Measurements from ENCODE around the gene DNAJC17.
A peak's percentile ranks its signal among the peaks of the same experiment; 100 is the strongest.

Gene DNAJC17

DNA sequence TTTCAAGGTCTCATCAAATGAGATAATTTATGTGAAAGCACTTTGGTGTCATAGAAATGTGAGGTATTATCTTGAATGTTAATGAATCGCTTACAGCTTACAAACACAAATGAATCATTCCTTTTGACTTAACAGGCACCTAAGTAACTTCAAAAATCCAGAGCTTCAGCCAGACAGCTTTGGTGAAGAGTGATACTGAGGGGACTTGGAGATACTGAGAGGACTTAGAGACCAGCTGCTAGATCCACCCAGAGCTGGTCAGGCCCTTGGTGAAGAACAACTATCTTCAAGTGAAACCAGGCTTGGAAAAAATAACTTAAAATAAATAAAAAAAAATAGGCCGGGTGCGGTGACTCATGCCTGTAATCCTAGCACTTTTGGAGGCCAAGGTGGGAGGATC lies 16.6 kb downstream of the DNAJC17 start:
- no peak overlapping the region for H3K4me3 Mint-ChIP-seq
- no peak overlapping the region for H3K27ac Mint-ChIP-seq
- no peaks in the 10 kb centered on the region for H3K9me3 Mint-ChIP-seq
- no peaks in the 10 kb centered on the region for H3K27me3 Mint-ChIP-seq (ENCODE audit: low read depth)
- no peaks in the 10 kb centered on the region for H3K36me3 Mint-ChIP-seq (ENCODE audit: low read depth)
- peaks cover 19% of the 10 kb centered on the region for H3K4me1 Mint-ChIP-seq (ENCODE audit: low read depth)

DNA sequence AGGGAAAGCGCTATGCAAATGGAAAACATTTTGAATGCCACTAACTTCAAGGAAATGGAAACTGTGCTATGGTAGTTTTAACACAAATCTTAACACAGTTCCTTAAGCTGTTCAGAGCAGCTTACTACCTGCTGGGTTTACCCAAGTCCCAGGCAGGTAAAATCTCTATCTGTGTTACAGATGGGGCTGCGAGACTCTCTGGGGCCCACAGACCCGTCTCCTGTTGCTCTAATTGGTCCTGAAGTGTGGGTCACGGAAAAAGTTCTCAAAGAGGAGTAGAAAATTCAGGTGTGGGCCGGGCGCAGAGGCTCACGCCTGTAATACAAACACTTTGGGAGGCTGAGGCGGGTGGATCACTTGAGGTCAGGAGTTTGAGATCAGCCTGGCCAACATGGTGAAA lies 17.3 kb downstream of the DNAJC17 start:
- no peaks in the 10 kb centered on the region for H3K9me3 Mint-ChIP-seq
- H3K27ac Mint-ChIP-seq: no peak overlapping the region
- no peaks in the 10 kb centered on the region for H3K36me3 Mint-ChIP-seq (ENCODE audit: low read depth)
- no peak overlapping the region for H3K4me3 Mint-ChIP-seq
- no peaks in the 10 kb centered on the region for H3K27me3 Mint-ChIP-seq (ENCODE audit: low read depth)
- H3K4me1 Mint-ChIP-seq (ENCODE audit: low read depth): peaks cover 19% of the 10 kb centered on the region

DNA sequence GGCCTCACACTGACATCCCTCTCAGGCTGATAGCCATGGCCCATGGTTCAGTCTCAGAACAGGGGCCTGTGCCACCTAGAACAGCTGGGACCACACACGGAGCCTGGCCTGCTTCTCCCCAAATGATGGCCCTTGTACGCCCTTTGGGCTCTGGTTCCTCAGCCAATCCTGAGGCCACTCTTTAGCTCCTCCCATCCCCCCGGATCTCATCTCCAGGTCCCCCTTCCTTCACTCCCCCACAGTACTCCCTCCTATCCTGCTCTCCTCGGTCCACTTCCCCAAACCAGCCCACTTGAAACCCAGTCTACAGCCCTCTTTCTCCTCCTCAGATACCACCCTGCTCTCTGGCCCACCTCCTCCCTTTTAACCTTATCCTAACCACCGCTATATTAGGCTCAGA lies 18.2 kb downstream of the DNAJC17 start:
- Mint-ChIP-seq H3K27ac (no peak overlapping the region), H3K9me3 (no peaks in the 10 kb centered on the region), H3K36me3 (ENCODE audit: low read depth) (no peaks in the 10 kb centered on the region), H3K27me3 (ENCODE audit: low read depth) (no peaks in the 10 kb centered on the region), H3K4me1 (ENCODE audit: low read depth) (peaks cover 19% of the 10 kb centered on the region), H3K4me3 (no peak overlapping the region)

DNA sequence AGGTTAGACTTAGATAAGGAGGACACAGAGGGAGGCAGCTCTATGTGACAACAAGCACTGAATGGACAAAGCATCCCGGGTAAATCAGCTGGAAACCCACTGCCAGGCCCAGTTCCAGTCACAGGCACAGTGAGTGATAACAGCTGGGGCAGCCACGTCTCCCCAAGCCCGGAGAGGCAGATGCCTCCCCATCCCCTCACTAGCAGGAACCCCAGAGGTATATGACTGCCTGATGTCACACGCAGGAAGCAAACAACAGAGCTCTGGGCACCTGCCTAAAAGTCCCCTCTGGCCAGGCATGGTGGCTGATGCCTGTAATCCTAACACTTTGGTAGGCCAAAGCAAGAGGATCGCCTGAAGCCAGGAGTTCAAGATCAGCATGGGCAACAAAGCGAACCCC lies 19.3 kb downstream of the DNAJC17 start:
- peak overlapping the region; percentile 38 for H3K27ac Mint-ChIP-seq
- no peaks in the 10 kb centered on the region for H3K9me3 Mint-ChIP-seq
- peak overlapping the region; percentile 17 for H3K4me3 Mint-ChIP-seq
- no peaks in the 10 kb centered on the region for H3K27me3 Mint-ChIP-seq (ENCODE audit: low read depth)
- no peaks in the 10 kb centered on the region for H3K36me3 Mint-ChIP-seq (ENCODE audit: low read depth)
- peaks cover 19% of the 10 kb centered on the region for H3K4me1 Mint-ChIP-seq (ENCODE audit: low read depth)

DNA sequence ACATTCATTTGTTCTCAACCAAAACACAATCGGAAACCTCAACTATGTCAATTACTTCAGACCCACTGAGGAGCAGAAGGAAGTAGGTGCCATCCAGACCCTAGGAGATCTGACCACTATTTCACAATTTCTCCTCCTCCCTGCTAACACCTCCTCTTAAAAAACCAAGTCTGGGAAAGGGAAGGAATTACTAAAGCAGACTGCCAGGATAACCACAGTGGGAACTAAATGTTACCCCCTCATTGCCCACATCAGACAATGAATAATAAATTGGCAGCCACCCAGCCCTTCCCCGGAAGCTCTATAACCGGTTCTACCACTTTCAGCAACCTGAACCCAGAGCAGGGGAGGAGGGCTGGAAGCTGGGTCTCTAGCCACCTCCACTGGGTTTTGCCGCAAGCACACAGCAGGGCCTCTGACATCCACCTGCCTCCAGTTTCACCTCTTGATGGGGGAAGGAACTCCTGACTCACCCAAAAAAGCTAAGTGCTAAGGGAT lies 19.9 kb downstream of the DNAJC17 start:
- Mint-ChIP-seq H3K27ac (peak overlapping the region; percentile 56), H3K4me3 (peak overlapping the region; percentile 17)

DNA sequence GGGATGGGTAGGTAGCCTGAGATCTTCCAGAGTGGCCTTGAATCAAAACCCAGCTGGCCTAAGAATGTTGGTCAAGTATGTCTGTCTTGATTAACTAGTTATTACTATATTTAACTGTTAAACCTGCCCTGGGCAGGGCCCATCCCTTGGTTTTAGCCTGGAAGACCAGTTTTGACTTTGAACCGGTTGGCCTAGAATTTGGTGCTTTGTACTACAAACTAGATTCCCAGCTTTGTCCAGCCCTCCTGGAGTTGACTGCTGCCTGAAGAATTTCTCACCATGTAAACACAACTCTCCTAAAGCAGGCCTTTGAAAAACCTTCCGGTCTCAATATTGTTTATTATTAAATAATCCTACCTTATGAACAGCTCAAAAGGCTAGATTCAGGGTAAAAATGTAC lies 21.5 kb downstream of the DNAJC17 start:
- peaks cover 2% of the 10 kb centered on the region for H3K36me3 Mint-ChIP-seq (ENCODE audit: low read depth)
- H3K27me3 Mint-ChIP-seq (ENCODE audit: low read depth): no peaks in the 10 kb centered on the region
- H3K27ac Mint-ChIP-seq: no peak overlapping the region
- no peak overlapping the region for H3K4me3 Mint-ChIP-seq
- no peaks in the 10 kb centered on the region for H3K9me3 Mint-ChIP-seq
- H3K4me1 Mint-ChIP-seq (ENCODE audit: low read depth): peaks cover 20% of the 10 kb centered on the region

More for the DNA sequence above, 19.9 kb downstream of the DNAJC17 start:
- Mint-ChIP-seq H3K4me1 (ENCODE audit: low read depth) (peaks cover 23% of the 10 kb centered on the region), H3K9me3 (no peaks in the 10 kb centered on the region), H3K27me3 (ENCODE audit: low read depth) (no peaks in the 10 kb centered on the region), H3K36me3 (ENCODE audit: low read depth) (peaks cover 2% of the 10 kb centered on the region)

DNA sequence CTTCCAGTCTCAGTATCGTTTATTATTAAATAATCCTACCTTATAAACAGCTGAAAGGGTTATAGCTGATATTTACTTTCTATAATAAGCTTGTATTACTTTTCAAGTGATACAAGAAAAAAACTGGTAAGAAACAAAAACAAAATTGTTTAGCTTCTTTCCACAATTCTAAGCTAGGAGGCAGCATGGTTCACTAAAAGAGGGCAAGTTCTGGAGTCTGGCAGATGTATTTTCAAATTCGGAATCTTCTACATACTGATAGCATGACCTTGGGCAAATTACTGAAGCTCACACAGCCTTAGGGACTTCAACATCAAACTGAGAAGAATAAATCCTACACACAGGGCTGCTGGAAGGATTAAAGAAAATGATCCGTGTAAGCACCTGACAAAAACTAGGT lies 22.1 kb downstream of the DNAJC17 start:
- Mint-ChIP-seq H3K27ac (no peak overlapping the region), H3K27me3 (ENCODE audit: low read depth) (no peaks in the 10 kb centered on the region), H3K36me3 (ENCODE audit: low read depth) (peaks cover 2% of the 10 kb centered on the region), H3K4me3 (no peak overlapping the region), H3K4me1 (ENCODE audit: low read depth) (peaks cover 21% of the 10 kb centered on the region), H3K9me3 (no peaks in the 10 kb centered on the region)

DNA sequence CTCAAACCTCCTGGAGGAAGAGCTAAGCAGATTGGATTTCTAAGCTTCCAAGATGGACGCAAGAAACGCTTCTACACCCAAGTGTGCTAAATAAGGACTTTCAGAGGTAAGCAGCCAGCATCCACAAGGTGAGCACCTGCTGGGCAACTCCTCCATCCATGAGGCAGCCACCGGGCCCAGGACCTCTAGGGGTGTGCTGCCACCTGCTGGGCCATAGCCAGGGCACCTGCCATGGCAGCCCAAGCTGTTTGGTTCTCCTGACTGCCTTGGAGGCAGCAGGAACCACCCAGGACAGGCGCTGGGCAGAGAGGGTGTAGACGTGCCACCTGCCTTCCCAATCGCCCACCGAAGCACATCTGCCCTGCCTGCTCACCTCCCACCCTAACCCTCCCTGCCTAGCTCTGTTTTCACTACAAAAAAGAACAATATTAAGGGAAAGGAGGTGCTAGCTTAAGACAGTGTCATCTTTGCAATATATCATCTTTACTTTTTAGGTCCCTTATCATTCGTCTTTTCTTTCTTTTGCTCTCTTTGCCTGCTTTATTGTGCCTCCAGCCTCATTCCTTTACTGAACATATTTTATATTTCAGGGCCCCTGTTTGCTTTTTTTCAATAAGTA lies 24.6 kb downstream of the DNAJC17 start:
- H3K27me3 Mint-ChIP-seq (ENCODE audit: low read depth): no peaks in the 10 kb centered on the region
- peaks cover 9% of the 10 kb centered on the region for H3K36me3 Mint-ChIP-seq (ENCODE audit: low read depth)
- no peak overlapping the region for H3K4me3 Mint-ChIP-seq
- no peaks in the 10 kb centered on the region for H3K9me3 Mint-ChIP-seq
- H3K27ac Mint-ChIP-seq: no peak overlapping the region
- peaks cover 20% of the 10 kb centered on the region for H3K4me1 Mint-ChIP-seq (ENCODE audit: low read depth)

DNA sequence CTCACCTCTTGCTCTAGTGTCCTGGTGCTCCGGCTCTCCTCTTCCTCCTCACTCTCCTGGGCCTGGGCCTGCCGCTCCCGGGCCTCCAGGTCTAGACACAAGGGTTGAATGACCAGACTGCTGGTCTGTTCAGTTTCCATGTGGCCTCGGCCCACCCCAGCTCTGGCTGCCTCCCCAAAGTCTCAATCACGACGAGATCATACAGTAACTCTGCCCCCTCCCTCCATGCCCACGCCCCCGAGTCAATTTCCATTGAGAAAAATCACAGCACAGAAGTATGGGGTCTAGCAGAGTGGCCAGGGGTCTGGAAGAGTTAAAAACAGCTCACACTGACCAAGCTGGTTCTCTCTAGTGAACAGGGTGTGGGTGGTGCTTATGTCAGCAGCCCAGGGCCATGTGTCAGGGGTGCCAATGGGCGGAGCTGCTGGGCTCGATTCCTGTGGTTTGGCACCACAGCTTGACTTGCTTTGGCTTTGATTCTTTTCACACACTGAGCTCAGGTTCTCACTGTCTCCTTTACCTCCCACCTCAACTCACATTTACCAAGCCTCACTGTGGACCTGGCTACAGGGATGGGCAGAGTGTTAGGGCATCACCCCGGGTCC lies 30.6 kb downstream of the DNAJC17 start:
- Mint-ChIP-seq H3K27me3 (ENCODE audit: low read depth) (no peaks in the 10 kb centered on the region), H3K36me3 (ENCODE audit: low read depth) (peaks cover 17% of the 10 kb centered on the region), H3K9me3 (no peaks in the 10 kb centered on the region), H3K27ac (peak overlapping the region; percentile 12), H3K4me1 (ENCODE audit: low read depth) (peaks cover 10% of the 10 kb centered on the region), H3K4me3 (no peak overlapping the region)

DNA sequence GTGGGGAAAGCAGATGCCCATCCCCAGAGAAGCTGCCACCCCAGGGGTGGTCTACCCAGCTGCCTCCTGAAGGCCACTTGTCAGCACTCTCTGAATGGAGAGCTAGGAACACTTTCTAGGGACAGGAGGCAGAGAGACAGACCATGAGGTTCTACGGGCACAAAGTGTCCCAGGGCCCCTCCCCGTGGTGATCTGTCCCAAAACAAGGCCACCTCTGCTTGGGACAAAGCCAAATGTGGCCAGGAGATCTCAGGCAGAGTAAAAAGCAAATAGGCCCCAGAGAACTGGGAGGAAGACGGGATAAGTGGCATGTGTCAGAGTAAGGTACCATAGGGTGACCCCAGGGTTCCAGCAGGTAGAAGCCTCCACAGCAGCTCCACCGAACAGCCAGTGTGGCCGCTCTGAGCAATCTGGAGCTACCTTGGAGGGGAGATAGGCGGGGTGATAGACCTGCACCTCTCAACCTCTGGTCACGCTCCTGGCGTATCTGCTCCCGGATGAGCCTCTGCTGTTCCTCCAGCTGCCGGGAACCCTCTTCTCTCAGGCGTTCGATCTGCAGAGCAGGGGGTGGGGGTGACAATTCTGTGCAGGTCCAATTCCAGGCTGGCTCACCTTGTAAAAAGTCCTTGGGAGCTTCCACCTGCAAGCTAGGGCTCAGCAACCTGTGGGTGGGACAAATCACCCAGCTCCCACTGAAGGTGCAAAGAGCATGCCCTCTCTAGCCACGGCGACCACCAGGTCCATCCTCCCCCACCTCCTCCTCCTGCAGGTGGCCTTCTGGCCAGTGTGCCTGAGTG lies 31.3 kb downstream of the DNAJC17 start:
- peaks cover 10% of the 10 kb centered on the region for H3K4me1 Mint-ChIP-seq (ENCODE audit: low read depth)
- H3K27me3 Mint-ChIP-seq (ENCODE audit: low read depth): no peaks in the 10 kb centered on the region
- no peak overlapping the region for H3K4me3 Mint-ChIP-seq
- H3K27ac Mint-ChIP-seq: no peak overlapping the region
- H3K9me3 Mint-ChIP-seq: no peaks in the 10 kb centered on the region
- peaks cover 17% of the 10 kb centered on the region for H3K36me3 Mint-ChIP-seq (ENCODE audit: low read depth)

DNA sequence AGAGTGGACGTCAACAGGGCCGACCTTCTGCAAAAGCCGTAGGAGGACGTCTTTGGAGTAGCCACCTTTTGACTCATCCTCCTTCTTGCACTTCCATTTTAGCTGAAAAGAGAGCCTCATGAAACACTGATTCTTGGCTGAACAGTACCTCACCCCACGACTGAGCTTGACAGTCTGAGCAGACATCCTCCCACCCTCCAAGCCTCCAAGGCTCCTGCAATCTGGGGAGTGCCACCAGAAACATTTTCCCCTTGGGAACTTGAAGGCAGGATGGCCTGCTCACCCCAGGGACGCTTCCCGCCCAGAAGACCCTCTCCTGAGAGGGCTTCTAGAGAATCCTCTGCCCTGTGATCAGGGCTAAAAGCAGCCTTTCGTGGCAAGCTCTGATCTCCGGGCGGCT lies 32.3 kb downstream of the DNAJC17 start:
- H3K36me3 Mint-ChIP-seq (ENCODE audit: low read depth): peaks cover 17% of the 10 kb centered on the region
- no peak overlapping the region for H3K4me3 Mint-ChIP-seq
- no peaks in the 10 kb centered on the region for H3K27me3 Mint-ChIP-seq (ENCODE audit: low read depth)
- peaks cover 7% of the 10 kb centered on the region for H3K4me1 Mint-ChIP-seq (ENCODE audit: low read depth)
- H3K27ac Mint-ChIP-seq: no peak overlapping the region
- no peaks in the 10 kb centered on the region for H3K9me3 Mint-ChIP-seq

DNA sequence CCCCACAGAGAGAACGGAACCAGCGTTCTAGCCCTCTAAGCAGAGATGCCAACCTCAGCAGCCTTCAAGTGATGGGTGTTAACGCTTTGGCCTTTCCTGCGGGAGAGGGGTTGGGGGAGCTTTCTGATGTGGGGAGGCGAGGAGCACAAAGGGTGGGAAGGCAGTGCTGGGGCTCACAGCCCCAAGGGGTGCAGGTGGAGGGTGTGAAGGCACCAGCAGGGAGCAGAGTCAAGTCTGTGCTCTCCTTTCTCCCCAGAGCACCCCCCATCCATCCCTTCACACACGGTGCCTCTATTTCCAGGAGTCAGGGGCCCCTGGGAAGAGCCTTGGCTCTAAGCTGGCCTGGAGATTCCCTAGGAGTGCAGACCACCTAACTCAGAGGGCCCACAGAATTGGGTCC lies 33.4 kb downstream of the DNAJC17 start:
- no peak overlapping the region for H3K27ac Mint-ChIP-seq
- no peaks in the 10 kb centered on the region for H3K27me3 Mint-ChIP-seq (ENCODE audit: low read depth)
- H3K9me3 Mint-ChIP-seq: no peaks in the 10 kb centered on the region
- no peak overlapping the region for H3K4me3 Mint-ChIP-seq
- H3K36me3 Mint-ChIP-seq (ENCODE audit: low read depth): peaks cover 16% of the 10 kb centered on the region
- peaks cover 12% of the 10 kb centered on the region for H3K4me1 Mint-ChIP-seq (ENCODE audit: low read depth)

DNA sequence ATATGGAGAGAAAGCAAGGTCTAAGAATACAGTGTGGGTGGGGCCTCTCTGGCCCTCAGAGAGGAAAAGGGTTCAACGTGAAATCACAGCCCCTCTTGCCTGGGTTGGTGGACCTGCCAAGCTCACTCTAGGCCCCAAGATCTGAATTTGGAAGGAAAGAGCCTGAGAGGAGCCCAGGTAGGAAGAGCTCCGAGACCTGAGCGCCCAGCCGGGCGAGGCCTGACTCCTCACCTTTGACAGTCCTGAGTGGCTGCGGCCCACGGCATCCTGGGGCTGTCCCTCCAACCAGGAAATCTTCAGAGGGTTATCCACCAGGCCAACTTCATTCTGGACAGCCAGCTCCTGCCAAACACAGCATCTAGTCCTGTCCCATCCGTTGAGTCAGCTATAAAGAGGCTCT lies 33.8 kb downstream of the DNAJC17 start:
- Mint-ChIP-seq H3K4me3 (no peak overlapping the region), H3K36me3 (ENCODE audit: low read depth) (peaks cover 15% of the 10 kb centered on the region), H3K27me3 (ENCODE audit: low read depth) (no peaks in the 10 kb centered on the region), H3K4me1 (ENCODE audit: low read depth) (peaks cover 14% of the 10 kb centered on the region), H3K27ac (no peak overlapping the region), H3K9me3 (no peaks in the 10 kb centered on the region)

DNA sequence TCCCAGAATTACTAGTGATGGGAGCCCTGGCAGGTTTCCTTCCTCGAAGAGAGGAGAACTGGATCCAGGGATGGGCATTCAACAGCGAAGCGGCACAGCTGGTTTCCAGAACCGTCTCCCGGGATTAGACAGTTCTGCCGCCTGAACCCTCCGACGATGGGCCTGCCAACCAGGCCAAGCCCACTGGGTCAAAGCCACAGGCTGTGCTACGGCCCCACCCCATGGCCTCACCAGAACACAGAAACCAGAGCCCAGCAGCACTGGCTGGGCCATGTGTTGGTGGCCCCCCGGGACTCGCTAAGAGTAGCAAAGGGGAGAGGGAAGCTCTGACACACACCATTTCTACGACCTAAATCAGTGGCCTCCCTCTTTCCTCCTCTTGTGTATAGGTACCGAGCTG lies 35.3 kb downstream of the DNAJC17 start:
- Mint-ChIP-seq H3K27me3 (ENCODE audit: low read depth) (no peaks in the 10 kb centered on the region), H3K9me3 (no peaks in the 10 kb centered on the region), H3K36me3 (ENCODE audit: low read depth) (peaks cover 17% of the 10 kb centered on the region), H3K4me3 (no peak overlapping the region), H3K27ac (no peak overlapping the region), H3K4me1 (ENCODE audit: low read depth) (peaks cover 17% of the 10 kb centered on the region)

DNA sequence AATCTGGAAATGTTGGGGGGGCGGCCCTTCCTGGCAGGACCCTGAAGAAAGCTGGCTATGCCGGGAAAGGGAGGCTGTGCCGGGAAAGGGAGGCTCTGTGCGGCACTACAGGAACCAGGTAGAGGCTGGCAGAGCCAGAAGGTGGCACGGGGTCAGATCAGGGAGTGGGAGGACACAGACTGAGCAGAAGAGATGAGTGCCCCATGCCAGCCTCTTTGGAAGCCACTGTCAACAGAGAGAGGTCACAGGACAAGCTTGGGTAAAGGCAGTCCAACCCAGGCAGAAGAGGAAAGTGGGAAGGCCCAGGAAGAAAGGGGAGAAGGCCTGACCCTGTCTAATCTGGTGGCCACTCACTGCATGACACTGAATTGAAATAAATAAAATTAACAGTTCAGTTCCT lies 36.0 kb downstream of the DNAJC17 start:
- Mint-ChIP-seq H3K9me3 (no peaks in the 10 kb centered on the region), H3K27me3 (ENCODE audit: low read depth) (no peaks in the 10 kb centered on the region), H3K27ac (no peak overlapping the region), H3K4me3 (no peak overlapping the region), H3K36me3 (ENCODE audit: low read depth) (peaks cover 14% of the 10 kb centered on the region), H3K4me1 (ENCODE audit: low read depth) (peaks cover 13% of the 10 kb centered on the region)

Data from T-helper 1 cell treated with Interleukin-12 subunit alpha and Interleukin-12 subunit beta and Interleukin-4 antibody, amounts not matched to agents 30 μg/mL and 1 μg/mL, for 36 hours (primary cell).